Esophagus (tissue), 2 donors: ENCODE results near the gene LAMA3. TPM values are rescaled to one million over a fixed set of nuclear protein-coding genes. Genes with fewer than 3 reads are reported as not detected.

Experiments used
- H3K27ac ChIP-seq, 2 donors: one replicate each; pipeline ENCODE4 v1.5.1; 2013; ENCODE audit warnings: low read depth in 2 of 2, mild to moderate bottlenecking in 2 of 2, inconsistent platforms in 1 of 2, low read length in 1 of 2, moderate library complexity in 1 of 2
- H3K27me3 ChIP-seq, 2 donors: one replicate each; pipeline ENCODE4 v1.6.1; 2013; ENCODE audit warnings: low read length in 2 of 2, control low read depth in 1 of 2, mild to moderate bottlenecking in 1 of 2; ENCODE audit not compliant: insufficient read depth in 2 of 2, control insufficient read depth in 1 of 2
- H3K36me3 ChIP-seq, 2 donors: one replicate each; pipeline ENCODE4 v1.6.1; 2013; ENCODE audit warnings: low read length in 1 of 2; ENCODE audit not compliant: control insufficient read depth in 2 of 2, insufficient read depth in 2 of 2
- H3K4me1 ChIP-seq, 2 donors: one replicate each; pipeline ENCODE4 v1.6.1; 2013; ENCODE audit warnings: low read length in 1 of 2; ENCODE audit not compliant: control insufficient read depth in 2 of 2, insufficient read depth in 2 of 2
- H3K4me3 ChIP-seq, 2 donors: one replicate each; pipeline ENCODE4 v1.5.1; 2013; ENCODE audit warnings: low read length in 2 of 2, mild to moderate bottlenecking in 2 of 2, low read depth in 1 of 2, moderate library complexity in 1 of 2
- H3K9me3 ChIP-seq, 2 donors: one replicate each; pipeline ENCODE4 v1.6.1; 2013; ENCODE audit warnings: mild to moderate bottlenecking in 2 of 2, low read depth in 1 of 2, low read length in 1 of 2, moderate library complexity in 1 of 2; ENCODE audit not compliant: control insufficient read depth in 2 of 2, insufficient read depth in 1 of 2
- whole genome bisulfite sequencing, 2 donors: extraction: QIAGEN DNeasy Blood & Tissue Kit; methylation state at CpG; one replicate each; pipeline ENCODE4 v1.1.7; 2013; 5-methylcytosine and 5-hydroxymethylcytosine counted together
- polyA plus RNA-seq, 2 donors: library from polyadenylated mRNA; stranded (reverse); fragments of 200-250 nt; gene quantifications; one replicate each; pipeline ENCODE4 v1.2.3, GENCODE V29; 2013
- donor health status: healthy with polysubstance abuse.
- donor health status: Bipolar disorder and iron deficiency.

Gene LAMA3
- polyA plus RNA-seq, 2 donors, result 8.0 to 11.5 TPM

- peaks cover 0 to 7% of the 10 kb centered on the region in 2 donors for H3K4me1 ChIP-seq
- H3K36me3 ChIP-seq, result no peaks in the 10 kb centered on the region
- 8 to 17% methylated on average over 9 of the region's 9 CpGs for WGBS, 2 donors
Measured at GRCh38 chr18:23994361-23994902, 305.2 kb downstream of the LAMA3 start.

GRCh38 chr18:23995180-23995579 is 305.9 kb downstream of the LAMA3 start:
- Histone ChIP-seq H3K36me3 (no peaks in the 10 kb centered on the region), H3K27me3 (no peaks in the 10 kb centered on the region), H3K4me1 (peaks cover 0 to 7% of the 10 kb centered on the region in 2 donors), H3K27ac (no peak overlapping the region), H3K9me3 (no peaks in the 10 kb centered on the region), H3K4me3 (no peak overlapping the region)
- 90 to 92% methylated on average over 13 of the region's 13 CpGs for WGBS, 2 donors

More at GRCh38 chr18:23994361-23994902, 305.2 kb downstream of the LAMA3 start:
- H3K4me3 ChIP-seq, result no peak overlapping the region
- H3K9me3 ChIP-seq, result no peaks in the 10 kb centered on the region
- H3K27me3 ChIP-seq, result no peaks in the 10 kb centered on the region
- peak overlapping the region in 1 of 2 donors; percentile 63 for H3K27ac ChIP-seq

- 67 to 85% methylated on average over 2 of the region's 2 CpGs for WGBS, 2 donors
Measured at GRCh38 chr18:23998018-23998417, 308.8 kb downstream of the LAMA3 start.

GRCh38 chr18:23998820-23999219 is 309.6 kb downstream of the LAMA3 start:
- H3K36me3 ChIP-seq, result no peaks in the 10 kb centered on the region
- H3K4me3 ChIP-seq, result no peak overlapping the region
- H3K27me3 ChIP-seq, result no peaks in the 10 kb centered on the region
- peaks cover 0 to 5% of the 10 kb centered on the region in 2 donors for H3K4me1 ChIP-seq
- 26 to 30% methylated on average over 4 of the region's 4 CpGs for WGBS, 2 donors
- H3K9me3 ChIP-seq, result no peaks in the 10 kb centered on the region
- H3K27ac ChIP-seq, result peak overlapping the region; percentile 65 to 83

More at GRCh38 chr18:23998018-23998417, 308.8 kb downstream of the LAMA3 start:
- peaks cover 0 to 5% of the 10 kb centered on the region in 2 donors for H3K4me1 ChIP-seq
- H3K36me3 ChIP-seq, result no peaks in the 10 kb centered on the region
- no peak overlapping the region for H3K27ac ChIP-seq
- no peaks in the 10 kb centered on the region for H3K9me3 ChIP-seq
- H3K4me3 ChIP-seq, result no peak overlapping the region
- no peaks in the 10 kb centered on the region for H3K27me3 ChIP-seq

- WGBS, 2 donors, result 79 to 84% methylated on average over 8 of the region's 8 CpGs
- H3K4me1 ChIP-seq, result peaks cover 0 to 6% of the 10 kb centered on the region in 2 donors
- H3K9me3 ChIP-seq, result no peaks in the 10 kb centered on the region
- H3K27me3 ChIP-seq, result no peaks in the 10 kb centered on the region
- H3K36me3 ChIP-seq, result no peaks in the 10 kb centered on the region
- no peak overlapping the region for H3K4me3 ChIP-seq
- peak overlapping the region in 1 of 2 donors; percentile 0 for H3K27ac ChIP-seq
Measured at GRCh38 chr18:24000613-24001490, 311.6 kb downstream of the LAMA3 start.

- Histone ChIP-seq H3K9me3 (no peaks in the 10 kb centered on the region), H3K27me3 (no peaks in the 10 kb centered on the region), H3K27ac (no peak overlapping the region), H3K4me3 (no peak overlapping the region), H3K4me1 (peaks cover 0 to 6% of the 10 kb centered on the region in 2 donors), H3K36me3 (no peaks in the 10 kb centered on the region)
- 62 to 70% methylated on average over 3 of the region's 3 CpGs for WGBS, 2 donors
Measured at GRCh38 chr18:24002479-24002878, 313.2 kb downstream of the LAMA3 start.

GRCh38 chr18:24003288-24003687 is 314.0 kb downstream of the LAMA3 start:
- Histone ChIP-seq H3K27me3 (no peaks in the 10 kb centered on the region), H3K4me1 (peaks cover 0 to 6% of the 10 kb centered on the region in 2 donors), H3K4me3 (no peak overlapping the region), H3K27ac (no peak overlapping the region), H3K36me3 (no peaks in the 10 kb centered on the region), H3K9me3 (no peaks in the 10 kb centered on the region)
- 86 to 94% methylated on average over 3 of the region's 3 CpGs for WGBS, 2 donors

- Histone ChIP-seq H3K4me1 (peaks cover 0 to 3% of the 10 kb centered on the region in 2 donors), H3K9me3 (no peaks in the 10 kb centered on the region), H3K27ac (no peak overlapping the region), H3K27me3 (no peaks in the 10 kb centered on the region), H3K36me3 (no peaks in the 10 kb centered on the region), H3K4me3 (no peak overlapping the region)
- WGBS, 2 donors, result 71 to 87% methylated on average over 2 of the region's 2 CpGs
Measured at GRCh38 chr18:24003903-24004640, 314.8 kb downstream of the LAMA3 start.
